HG03159 (cell line): ENCODE results near the gene SIRPA.

ENCODE experiments used
- ATAC-seq: cut with Tn5 transposase; IDR thresholded peaks from one replicate; pipeline ENCODE4 v1.9.1; 2021; ENCODE audit warnings: mild to moderate bottlenecking, moderate library complexity; ENCODE audit not compliant: unreplicated experiment

Gene SIRPA

GRCh38 chr20:1887321-1887720, 7.9 kb upstream of the SIRPA start:
- no peak for ATAC-seq

GRCh38 chr20:1887756-1888155, 7.5 kb upstream of the SIRPA start:
- no peak for ATAC-seq

GRCh38 chr20:1888796-1889463, 6.3 kb upstream of the SIRPA start:
- ATAC-seq: no peak

- ATAC-seq: no peak
These were observed 4.5 kb upstream of the SIRPA start for GRCh38 chr20:1890469-1891262.

GRCh38 chr20:1891263-1892118, 3.7 kb upstream of the SIRPA start:
- ATAC-seq: no peak

GRCh38 chr20:1892119-1892385, 3.2 kb upstream of the SIRPA start:
- ATAC-seq: no peak

GRCh38 chr20:1893721-1894470, 1.3 kb upstream of the SIRPA start:
- no peak for ATAC-seq

GRCh38 chr20:1894471-1894950, 696 bp upstream of the SIRPA start:
- ATAC-seq: no peak

GRCh38 chr20:1895674-1896483, 672 bp downstream of the SIRPA start:
- no peak for ATAC-seq

GRCh38 chr20:1896484-1897258, 1.5 kb downstream of the SIRPA start:
- ATAC-seq: no peak

- no peak for ATAC-seq
These were observed 2.3 kb downstream of the SIRPA start for GRCh38 chr20:1897541-1897940.

- no peak for ATAC-seq
These were observed 2.8 kb downstream of the SIRPA start for GRCh38 chr20:1897965-1898464.

GRCh38 chr20:1898482-1899240, 3.5 kb downstream of the SIRPA start:
- ATAC-seq: no peak

GRCh38 chr20:1899241-1899525, 4.0 kb downstream of the SIRPA start:
- ATAC-seq: no peak

GRCh38 chr20:1900321-1900801, 5.2 kb downstream of the SIRPA start:
- ATAC-seq: no peak

- no peak for ATAC-seq
These were observed 6.5 kb downstream of the SIRPA start for GRCh38 chr20:1901704-1902103.

- no peak for ATAC-seq
These were observed 7.0 kb downstream of the SIRPA start for GRCh38 chr20:1902188-1902587.

GRCh38 chr20:1904135-1904534, 8.9 kb downstream of the SIRPA start:
- no peak for ATAC-seq

- no peak for ATAC-seq
These were observed 9.8 kb downstream of the SIRPA start for GRCh38 chr20:1905009-1905408.
